ENCODE measurements around the gene UROC1. TPM values are rescaled to one million over a fixed set of nuclear protein-coding genes. Genes with fewer than 3 reads are reported as not detected.

The UROC1 gene
- total RNA-seq, 1 experiment from 2014 or later: not detected

DNA sequence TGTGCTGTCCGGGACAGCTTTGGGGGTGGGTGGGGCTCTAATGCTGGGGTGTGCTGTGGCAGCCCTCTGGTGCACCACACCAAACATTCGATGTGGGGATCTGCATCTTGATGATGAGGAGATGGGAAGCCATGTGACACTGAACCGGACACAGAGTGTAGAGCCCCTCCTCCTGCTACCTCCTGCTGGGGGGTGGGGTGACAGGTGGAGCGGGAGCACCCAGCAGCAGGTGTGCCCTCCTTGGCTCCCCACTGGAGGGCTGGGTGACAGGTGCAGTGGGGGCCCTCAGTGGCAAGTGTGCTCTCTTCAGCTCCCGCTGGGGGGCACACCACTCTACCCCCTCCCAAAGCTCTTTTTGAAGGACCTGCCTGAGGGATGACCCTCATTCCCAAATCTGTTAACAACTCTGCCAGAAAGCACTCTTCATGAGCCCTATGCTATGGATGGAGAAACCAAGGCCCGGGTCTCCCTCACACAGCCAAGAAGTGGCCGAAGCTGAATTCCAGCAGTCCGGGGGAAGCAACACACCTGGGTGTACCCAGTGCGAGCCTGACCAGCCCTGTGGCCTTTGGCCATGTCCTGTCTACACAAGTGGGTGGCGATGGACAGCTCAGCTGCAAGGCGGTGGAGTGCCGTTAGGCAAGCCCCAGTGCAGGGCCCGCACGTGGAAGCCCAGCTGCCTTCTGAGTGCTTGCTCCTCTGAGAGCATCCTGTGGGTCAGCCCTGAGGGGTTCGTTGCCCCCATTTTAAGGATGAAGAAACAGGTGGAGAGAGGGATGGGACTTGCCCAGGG is 609 bp upstream of the UROC1 start:
- no peak for DNase-seq (ENCODE audit: low spot score)
- ChIA-PET POLR2A (ENCODE audit: low non-redundant PET) (no interaction called here), CTCF (interaction anchor here (0.7 kb wide), 1 partner anchor 107 kb away, joined by 3 read pairs; no protein-coding TSS in a partner anchor)
- no peak for TF ChIP-seq CTCF (conservative IDR thresholded peaks at IDR 0.05; ENCODE audit: low read depth, low read length)
- Histone ChIP-seq H3K4me3 (ENCODE audit: low read depth, low read length, poor library complexity, severe bottlenecking) (no peak overlapping the region), H3K36me3 (ENCODE audit: insufficient read depth, low read length, poor library complexity, severe bottlenecking) (no peaks in the 10 kb centered on the region), H3K9me3 (ENCODE audit: low read depth, low read length, poor library complexity, severe bottlenecking) (no peaks in the 10 kb centered on the region), H3K4me1 (ENCODE audit: insufficient read depth, low read length, poor library complexity, severe bottlenecking) (no peaks in the 10 kb centered on the region), H3K27ac (ENCODE audit: low read depth, low read length, poor library complexity, severe bottlenecking) (no peak overlapping the region), H3K27me3 (replicated peaks; ENCODE audit: insufficient read depth, low read depth, low read length, poor library complexity) (no peaks in the 10 kb centered on the region)
- intact Hi-C loops (cut with micrococcal nuclease; ENCODE audit: unreplicated experiment): no loop called here
- no TSS peak for BruUV-seq (replicated peaks)

DNA sequence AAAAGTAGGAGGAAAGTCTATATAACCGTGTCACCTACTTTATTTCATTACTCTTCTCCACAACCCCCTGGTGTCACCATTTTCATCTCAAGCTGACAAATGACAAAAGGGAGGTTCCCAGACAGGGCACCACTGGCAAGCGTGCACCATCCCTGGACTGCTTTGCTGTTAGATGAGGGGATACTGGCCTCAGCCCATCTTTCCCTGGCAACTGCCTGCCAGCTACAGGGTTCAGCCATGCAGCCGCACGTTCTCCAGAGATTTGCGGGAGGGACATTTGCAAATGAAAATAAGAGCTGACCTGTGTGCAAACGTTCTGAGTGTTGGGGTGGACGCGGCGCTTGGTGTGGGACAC is 660 bp downstream of the UROC1 start:
- no peaks in the 10 kb centered on the region for H3K36me3 ChIP-seq (ENCODE audit: insufficient read depth, low read length, poor library complexity, severe bottlenecking)
- no peaks in the 10 kb centered on the region for H3K9me3 ChIP-seq (ENCODE audit: low read depth, low read length, poor library complexity, severe bottlenecking)
- no peak overlapping the region for H3K27ac ChIP-seq (ENCODE audit: low read depth, low read length, poor library complexity, severe bottlenecking)
- ChIA-PET POLR2A (ENCODE audit: low non-redundant PET) (no interaction called here), CTCF (no interaction called here)
- H3K27me3 ChIP-seq (replicated peaks; ENCODE audit: insufficient read depth, low read depth, low read length, poor library complexity): no peaks in the 10 kb centered on the region
- no peak for DNase-seq (ENCODE audit: low spot score)
- intact Hi-C loops (cut with micrococcal nuclease; ENCODE audit: unreplicated experiment): no loop called here
- H3K4me3 ChIP-seq (ENCODE audit: low read depth, low read length, poor library complexity, severe bottlenecking): no peak overlapping the region
- BruUV-seq (replicated peaks): no TSS peak
- TF ChIP-seq CTCF (conservative IDR thresholded peaks at IDR 0.05; ENCODE audit: low read depth, low read length) (no peak), EZH2 (IDR thresholded peaks at IDR 0.05; ENCODE audit: borderline replicate concordance, low read depth, low read length, poor library complexity, severe bottlenecking) (no peak)
- H3K4me1 ChIP-seq (ENCODE audit: insufficient read depth, low read length, poor library complexity, severe bottlenecking): no peaks in the 10 kb centered on the region

GRCh38 chr3:126516152-126516935 is 1.2 kb downstream of the UROC1 start:
- DNase-seq (ENCODE audit: low spot score): no peak
- H3K36me3 ChIP-seq (ENCODE audit: insufficient read depth, low read length, poor library complexity, severe bottlenecking): no peaks in the 10 kb centered on the region

More at GRCh38 chr3:126516152-126516935, 1.2 kb downstream of the UROC1 start:
- Histone ChIP-seq H3K9me3 (ENCODE audit: low read depth, low read length, poor library complexity, severe bottlenecking) (no peaks in the 10 kb centered on the region), H3K27ac (ENCODE audit: low read depth, low read length, poor library complexity, severe bottlenecking) (no peak overlapping the region), H3K4me1 (ENCODE audit: insufficient read depth, low read length, poor library complexity, severe bottlenecking) (no peaks in the 10 kb centered on the region), H3K4me3 (ENCODE audit: low read depth, low read length, poor library complexity, severe bottlenecking) (no peak overlapping the region), H3K27me3 (replicated peaks; ENCODE audit: insufficient read depth, low read depth, low read length, poor library complexity) (no peaks in the 10 kb centered on the region)
- intact Hi-C loops (cut with micrococcal nuclease; ENCODE audit: unreplicated experiment): no loop called here
- BruUV-seq (replicated peaks): no TSS peak
- POLR2A ChIA-PET (ENCODE audit: low non-redundant PET): no interaction called here
- TF ChIP-seq EZH2 (IDR thresholded peaks at IDR 0.05; ENCODE audit: borderline replicate concordance, low read depth, low read length, poor library complexity, severe bottlenecking) (no peak), CTCF (conservative IDR thresholded peaks at IDR 0.05; ENCODE audit: low read depth, low read length) (no peak)
- CTCF ChIA-PET: no interaction called here
